ENCODE data around the gene SMIM10L1.

Gene SMIM10L1

DNA sequence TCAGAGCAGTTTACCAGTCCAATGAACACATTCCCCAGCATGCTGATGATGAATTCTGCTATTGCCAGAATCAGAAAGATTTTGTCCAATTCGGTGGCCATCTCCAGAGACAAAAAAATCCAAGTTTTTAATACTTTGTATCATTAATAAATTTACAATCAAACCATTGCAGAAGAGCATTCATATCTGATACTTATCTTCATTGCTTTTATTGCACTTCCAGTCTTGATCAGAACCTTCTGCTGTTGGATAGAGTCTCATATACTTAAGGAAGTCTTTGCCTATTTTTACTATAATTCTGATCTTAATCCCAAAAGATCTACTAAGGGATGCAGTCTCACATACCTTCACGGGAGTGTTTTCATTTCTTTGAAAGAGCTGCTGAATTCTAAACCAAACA lies 15.8 kb downstream of the SMIM10L1 start, which contains the start of gene TAS2R42:
TSS of gene TAS2R42 (minus strand) at position 101 of the 400 bp plus-strand sequence. CDS start at position 101, 0 bp downstream.
- no peak for DNase-seq (ENCODE audit: low read depth in 3 of 3)

DNA sequence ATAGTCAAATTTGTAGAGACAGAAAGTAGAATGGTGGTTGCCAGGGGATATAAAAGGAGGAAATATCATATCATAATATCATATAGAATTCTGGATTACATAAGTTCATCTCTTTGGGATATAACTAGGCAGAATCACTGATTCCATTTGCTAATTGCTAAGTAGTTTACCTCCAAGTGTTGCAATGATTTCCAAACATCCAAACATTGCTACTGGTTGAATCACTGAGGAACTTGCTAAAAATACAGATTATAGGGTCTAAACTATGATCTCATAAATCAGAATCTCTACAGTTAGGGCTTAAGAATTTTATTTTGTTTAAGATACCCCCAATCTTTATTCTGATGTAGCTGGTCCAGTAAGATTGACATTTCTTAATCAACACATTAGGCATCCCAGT lies 31.8 kb downstream of the SMIM10L1 start:
- DNase-seq (ENCODE audit: low read depth in 3 of 3): no peak

DNA sequence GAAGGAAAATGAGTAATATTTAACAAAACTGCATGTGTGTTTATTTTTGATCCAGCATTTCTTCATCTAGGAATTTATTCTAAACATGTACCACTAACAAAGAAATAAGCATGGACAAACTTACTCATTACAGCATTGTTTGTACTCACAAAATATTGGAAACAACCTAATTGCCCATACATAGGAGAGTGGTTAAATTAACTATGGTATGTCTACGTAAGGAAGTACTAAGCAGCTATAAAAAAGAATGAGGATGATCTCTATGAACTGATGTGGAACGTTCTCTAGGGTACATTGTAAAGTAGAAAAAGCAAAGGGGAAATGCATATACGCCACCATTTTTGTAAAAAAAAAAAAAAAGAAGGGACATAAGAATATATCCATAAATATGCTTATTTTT lies 33.2 kb downstream of the SMIM10L1 start:
- DNase-seq (ENCODE audit: low read depth in 3 of 3): no peak

DNA sequence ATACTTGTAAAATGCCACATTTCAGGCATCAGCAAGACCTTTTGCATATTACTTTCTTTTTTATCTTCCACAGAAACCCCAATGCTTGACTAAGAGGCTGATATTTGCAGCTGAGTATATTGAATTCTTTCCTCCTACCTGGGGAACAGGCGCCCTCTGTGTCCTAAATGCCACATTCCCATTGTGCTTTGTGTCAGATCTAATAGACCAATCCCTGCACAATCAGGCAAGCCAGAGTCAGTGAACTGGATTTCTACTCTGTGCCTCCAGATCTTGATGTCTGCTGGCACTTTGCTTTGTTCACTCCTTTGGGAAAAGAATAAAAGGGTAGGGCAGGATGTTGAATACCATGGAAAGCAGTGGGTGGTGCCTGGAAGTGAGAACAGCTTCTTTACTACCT lies 38.1 kb downstream of the SMIM10L1 start:
- no peak for DNase-seq (ENCODE audit: low read depth in 3 of 3)

Data from stimulated activated CD4-positive, alpha-beta T cell treated with anti-CD3 and anti-CD28 coated beads, TNF-alpha, amount 100 ng/mL, for 24 hours (primary cell).